ENCODE results near the gene TMEM141. TPM values are rescaled to one million over a fixed set of nuclear protein-coding genes. Genes with fewer than 3 reads are reported as not detected.

Gene TMEM141
- total RNA-seq, 4 donors from 2014 or later: 71.1 to 148 (median 115) TPM

- TF ChIP-seq EP300 (IDR thresholded peaks at IDR 0.05) (no peak), POLR2A (IDR thresholded peaks at IDR 0.05) (no peak), CTCF (IDR thresholded peaks at IDR 0.05) (no peak), POLR2AphosphoS5 (IDR thresholded peaks at IDR 0.05) (no peak)
- Histone ChIP-seq H3K9me3 (no peaks in the 10 kb centered on the region), H3K27me3 (no peaks in the 10 kb centered on the region), H3K4me3 (no peak overlapping the region), H3K4me1 (no peaks in the 10 kb centered on the region), H3K36me3 (peaks cover 88% of the 10 kb centered on the region), H3K27ac (no peak overlapping the region)
- 100% methylated on average over 1 of the region's 24 CpGs for WGBS
- no peak for DNase-seq (ENCODE audit: low spot score in 2 of 2)
Observed at GRCh38 chr9:136826703-136827582, 35.8 kb downstream of the TMEM141 start.

GRCh38 chr9:136827794-136828473 lies 36.8 kb downstream of the TMEM141 start:
- 91% methylated on average over 12 of the region's 14 CpGs for whole genome bisulfite sequencing
- Histone ChIP-seq H3K4me1 (no peaks in the 10 kb centered on the region), H3K9me3 (no peaks in the 10 kb centered on the region), H3K27ac (no peak overlapping the region), H3K4me3 (no peak overlapping the region), H3K27me3 (no peaks in the 10 kb centered on the region), H3K36me3 (peaks cover 97% of the 10 kb centered on the region)
- no peak for DNase-seq (ENCODE audit: low spot score in 2 of 2)
- TF ChIP-seq EP300 (IDR thresholded peaks at IDR 0.05) (no peak), POLR2A (IDR thresholded peaks at IDR 0.05) (no peak), POLR2AphosphoS5 (IDR thresholded peaks at IDR 0.05) (no peak), CTCF (IDR thresholded peaks at IDR 0.05) (no peak)

- Histone ChIP-seq H3K4me1 (no peaks in the 10 kb centered on the region), H3K4me3 (no peak overlapping the region), H3K36me3 (peaks cover 98% of the 10 kb centered on the region), H3K27ac (no peak overlapping the region), H3K27me3 (no peaks in the 10 kb centered on the region), H3K9me3 (no peaks in the 10 kb centered on the region)
- no peak for TF ChIP-seq POLR2AphosphoS5 (IDR thresholded peaks at IDR 0.05)
- no peak for TF ChIP-seq POLR2A (IDR thresholded peaks at IDR 0.05)
- TF ChIP-seq CTCF (IDR thresholded peaks at IDR 0.05): no peak
- TF ChIP-seq EP300 (IDR thresholded peaks at IDR 0.05): no peak
- DNase-seq (ENCODE audit: low spot score in 2 of 2): no peak
- WGBS: 94% methylated on average over 28 of the region's 31 CpGs
Observed at GRCh38 chr9:136828474-136829140, 37.5 kb downstream of the TMEM141 start.

GRCh38 chr9:136829412-136829811 lies 38.3 kb downstream of the TMEM141 start:
- Histone ChIP-seq H3K9me3 (no peaks in the 10 kb centered on the region), H3K4me1 (no peaks in the 10 kb centered on the region), H3K36me3 (peaks cover 92% of the 10 kb centered on the region), H3K27me3 (no peaks in the 10 kb centered on the region), H3K4me3 (no peak overlapping the region), H3K27ac (no peak overlapping the region)
- no peak for DNase-seq (ENCODE audit: low spot score in 2 of 2)
- TF ChIP-seq CTCF (IDR thresholded peaks at IDR 0.05) (no peak), POLR2A (IDR thresholded peaks at IDR 0.05) (no peak), EP300 (IDR thresholded peaks at IDR 0.05) (no peak), POLR2AphosphoS5 (IDR thresholded peaks at IDR 0.05) (no peak)
- 97% methylated on average over 12 of the region's 14 CpGs for WGBS

Data from suprapubic skin (tissue), 4 donors.